IMR-90 (cell line): ENCODE results near the gene RBM41. TPM values are rescaled to one million over a fixed set of nuclear protein-coding genes. Genes with fewer than 3 reads are reported as not detected.

Source experiments
- ATAC-seq: fragments of 200-7000 bp; cut with Tn5 transposase; 2 replicates; pipeline ENCODE4 v1.9.1; 2020; ENCODE audit warnings: low read depth, mild to moderate bottlenecking, moderate library complexity
- BruUV-seq: library from RNA; stranded (reverse); fragments of 400-500 nt; replicated peaks from 2 replicates; lab custom pipeline; 2021; lab: Mats Ljungman, UMichigan
- CTCF ChIA-PET: fragments of 300-600 bp; formaldehyde crosslinking; extraction: SDS; loops from one replicate; lab custom pipeline; 2021; ENCODE audit warnings: antibody characterized with exemption; lab: Yijun Ruan, JAX
- POLR2A ChIA-PET: fragments of 300-600 bp; sonication (Branson Sonifier 250); formaldehyde crosslinking; loops from one replicate; lab custom pipeline; 2022; ENCODE audit warnings: antibody characterized with exemption; ENCODE audit not compliant: unreplicated experiment; lab: Charles Lee
- DNase-seq: peaks from one replicate; pipeline ENCODE4 v3.0.0; 2013
- H2AFZ ChIP-seq: replicated peaks from 2 replicates; pipeline ENCODE3; 2013; ENCODE audit warnings: low read length, mild to moderate bottlenecking; ENCODE audit not compliant: poor library complexity
- H2AK5ac ChIP-seq: 2 replicates; pipeline ENCODE4 v1.6.1; 2013; ENCODE audit warnings: low read depth, low read length, inconsistent platforms
- H2AK9ac ChIP-seq: replicated peaks from 2 replicates; pipeline ENCODE3; 2013; ENCODE audit warnings: mild to moderate bottlenecking, low read depth, low read length, moderate library complexity; ENCODE audit not compliant: poor library complexity
- H2BK120ac ChIP-seq: 2 replicates; pipeline ENCODE4 v1.6.1; 2013; ENCODE audit warnings: low read depth, low read length, inconsistent platforms
- H2BK15ac ChIP-seq: 3 replicates; pipeline ENCODE4 v1.6.1; 2013; ENCODE audit warnings: low read depth, low read length, inconsistent platforms
- H2BK20ac ChIP-seq: 2 replicates; pipeline ENCODE4 v1.6.1; 2013; ENCODE audit warnings: low read depth, mild to moderate bottlenecking, inconsistent platforms, low read length, moderate library complexity
- H2BK5ac ChIP-seq: 2 replicates; pipeline ENCODE4 v1.6.1; 2013; ENCODE audit warnings: mild to moderate bottlenecking, low read depth, low read length, inconsistent platforms; ENCODE audit not compliant: poor library complexity, severe bottlenecking
- H3K14ac ChIP-seq: replicated peaks from 2 replicates; pipeline ENCODE4 v1.6.1; 2013; ENCODE audit warnings: low read depth, low read length, inconsistent platforms
- H3K18ac ChIP-seq: 2 replicates; pipeline ENCODE4 v1.6.1; 2013; ENCODE audit warnings: low read depth, low read length, control low read depth
- H3K23ac ChIP-seq: 2 replicates; pipeline ENCODE4 v1.6.1; 2013; ENCODE audit warnings: low read depth, low read length, inconsistent platforms
- H3K27ac ChIP-seq: 2 replicates; pipeline ENCODE4 v1.5.1; 2013; ENCODE audit warnings: mild to moderate bottlenecking, control low read depth, low read length; ENCODE audit not compliant: insufficient read depth
- H3K27me3 ChIP-seq: 2 replicates; pipeline ENCODE4 v1.6.1; 2013; ENCODE audit warnings: low read length; ENCODE audit not compliant: control insufficient read depth, insufficient read depth
- H3K36me3 ChIP-seq: 2 replicates; pipeline ENCODE4 v1.6.1; 2013; ENCODE audit warnings: low read length, mixed read lengths; ENCODE audit not compliant: control insufficient read depth, insufficient read depth
- H3K4ac ChIP-seq: 2 replicates; pipeline ENCODE4 v1.6.1; 2013; ENCODE audit warnings: low read depth, low read length, inconsistent platforms
- H3K4me1 ChIP-seq: 2 replicates; pipeline ENCODE4 v1.6.1; 2013; ENCODE audit warnings: low read length, mixed read lengths; ENCODE audit not compliant: control insufficient read depth, insufficient read depth
- H3K4me2 ChIP-seq: 2 replicates; pipeline ENCODE4 v1.6.1; 2013; ENCODE audit warnings: low read depth, mild to moderate bottlenecking, control low read depth, low read length, moderate library complexity
- H3K4me3 ChIP-seq: 2 replicates; pipeline ENCODE4 v1.5.1; 2013; ENCODE audit warnings: low read depth, mild to moderate bottlenecking, control low read depth, low read length, moderate library complexity; ENCODE audit not compliant: insufficient read depth
- H3K56ac ChIP-seq: 2 replicates; pipeline ENCODE4 v1.6.1; 2013; ENCODE audit warnings: low read length, inconsistent platforms; ENCODE audit not compliant: insufficient read depth; ENCODE audit errors: extremely low read depth
- H3K79me1 ChIP-seq, 2 experiments: 2 replicates each; pipeline ENCODE4 v1.6.1; 2013; ENCODE audit warnings: low read length in 2 of 2, inconsistent platforms in 1 of 2, low read depth in 1 of 2
- H3K9ac ChIP-seq: 2 replicates; pipeline ENCODE4 v1.6.1; 2013; ENCODE audit warnings: low read depth, low read length, control low read depth
- H3K9me1 ChIP-seq: 2 replicates; pipeline ENCODE4 v1.6.1; 2013; ENCODE audit warnings: low read length, inconsistent platforms; ENCODE audit not compliant: insufficient read depth
- H3K9me3 ChIP-seq: 2 replicates; pipeline ENCODE4 v1.6.1; 2013; ENCODE audit warnings: low read length; ENCODE audit not compliant: control insufficient read depth, insufficient read depth
- H4K20me1 ChIP-seq: 2 replicates; pipeline ENCODE4 v1.6.1; 2013; ENCODE audit warnings: low read length, inconsistent platforms; ENCODE audit not compliant: insufficient read depth
- H4K5ac ChIP-seq: 2 replicates; pipeline ENCODE4 v1.6.1; 2013; ENCODE audit warnings: mild to moderate bottlenecking, low read depth, low read length, control low read depth
- H4K8ac ChIP-seq, 2 experiments: 2 replicates each; pipeline ENCODE4 v1.6.1; 2013; ENCODE audit warnings: low read depth in 2 of 2, low read length in 2 of 2, control low read depth in 1 of 2, inconsistent platforms in 1 of 2
- H4K91ac ChIP-seq: 2 replicates; pipeline ENCODE4 v1.6.1; 2013; ENCODE audit warnings: low read depth, low read length, inconsistent platforms; ENCODE audit not compliant: insufficient read depth
- NFE2L2 ChIP-seq: fragments of 150-350 bp; IDR thresholded peaks from 2 replicates; pipeline ENCODE4 v1.6.1; 2016; ENCODE audit warnings: low read depth, mild to moderate bottlenecking, low read length
- WGBS, 2 experiments: methylation state at CpG; one replicate each; pipeline versions ENCODE4 v1.1.5 to v1.1.7; 2013; ENCODE audit warnings: missing lambda C conversion rate in 2 of 2; ENCODE audit not compliant: insufficient read length in 1 of 2; ENCODE audit errors: extremely low coverage in 2 of 2; 5-methylcytosine and 5-hydroxymethylcytosine counted together
- dilution Hi-C: fragments of 300-500 bp; cut with HindIII; formaldehyde crosslinking; loops from one replicate; pipeline ENCODE4 v1.14.3; 2018; ENCODE audit warnings: low sequenced_read_pairs; ENCODE audit not compliant: unreplicated experiment
- in situ Hi-C: fragments of 300-500 bp; cut with MboI; formaldehyde crosslinking; loops from 3 replicates; pipeline ENCODE4 v1.14.3; 2019; ENCODE audit warnings: low sequenced_read_pairs, inconsistent platforms, mixed read lengths
- intact Hi-C: fragments of 100-400 bp; cut with micrococcal nuclease; formaldehyde crosslinking; loops from 2 replicates; pipeline ENCODE4 v1.10.0; 2022
- polyA plus RNA-seq, 3 experiments: library from polyadenylated mRNA; depleted of rRNA; stranded (reverse); fragments of >200 nt; gene quantifications; 2 replicates each; pipeline ENCODE4 v1.2.3, GENCODE V29; 2012; ENCODE audit warnings: low replicate concordance in 1 of 3
- total RNA-seq: library from RNA; depleted of rRNA; stranded (reverse); fragments of >200 nt; gene quantifications from 2 replicates; pipeline ENCODE4 v1.2.3, GENCODE V29; 2012

Gene RBM41
- total and polyA plus RNA-seq, 2 of the 4 experiments (the other 2 are of a cell fraction), result 3.9 to 8.6 TPM

DNA sequence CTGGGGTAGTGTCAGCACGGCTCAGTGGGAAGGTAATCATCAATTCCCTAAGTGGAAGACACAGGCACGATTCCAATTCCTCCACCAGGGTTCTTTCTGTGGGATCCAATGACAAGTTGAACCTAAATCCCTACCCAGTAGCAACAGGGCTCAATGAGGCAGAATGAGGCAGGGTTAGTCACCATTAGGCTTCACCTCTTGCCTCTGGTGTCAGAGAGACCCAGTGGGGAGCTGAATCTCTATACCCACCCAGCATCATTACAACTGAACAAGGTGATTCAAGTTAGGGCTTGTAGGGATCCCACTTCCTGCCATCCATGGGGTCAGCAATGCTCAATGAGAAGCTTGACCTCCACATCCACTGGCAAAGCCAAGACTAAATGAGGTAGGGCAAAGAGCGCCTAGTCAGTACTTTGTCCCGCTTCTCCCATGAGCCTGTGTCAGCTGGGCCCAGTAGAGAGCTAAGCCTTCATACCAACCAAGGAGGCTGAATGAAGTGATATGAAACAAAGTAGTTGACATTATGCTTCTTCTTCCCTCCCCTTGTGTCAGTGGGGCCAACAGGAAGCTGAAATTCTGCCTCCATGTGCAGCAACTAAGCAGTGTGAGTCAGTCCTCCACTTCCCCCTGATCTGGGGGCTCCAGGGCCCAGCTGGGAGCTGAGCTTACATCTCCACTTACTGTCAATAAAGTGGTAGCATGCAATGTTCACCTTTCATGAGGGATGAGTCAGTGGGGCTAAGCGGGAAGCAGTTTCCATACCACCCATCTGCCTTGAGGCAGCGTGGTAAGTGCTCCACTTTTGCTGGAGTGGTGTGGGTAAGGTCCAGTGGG lies 36.4 kb upstream of the RBM41 start:
- WGBS, 2 experiments, result no CpG with 5 or more reads among the region's 6 CpGs
- no peak overlapping the region for H4K8ac ChIP-seq
- ChIA-PET POLR2A (no interaction called here), CTCF (no interaction called here)
- H3K14ac ChIP-seq, result no peak overlapping the region
- no peak overlapping the region for H3K4me2 ChIP-seq
- H3K56ac ChIP-seq, result no peak overlapping the region
- H2BK120ac ChIP-seq, result no peak overlapping the region
- no peak for ATAC-seq
- no peaks in the 10 kb centered on the region for H3K4me1 ChIP-seq
- peak overlapping the region; percentile 61 for H2AFZ ChIP-seq
- no peaks in the 10 kb centered on the region for H4K20me1 ChIP-seq
- H3K9me1 ChIP-seq, result no peaks in the 10 kb centered on the region
- no peak overlapping the region for H3K4ac ChIP-seq
- no peaks in the 10 kb centered on the region for H3K79me1 ChIP-seq
- no peak overlapping the region for H2BK15ac ChIP-seq
- no peak for TF ChIP-seq NFE2L2
- intact Hi-C loops, result no loop called here
- in situ Hi-C loops, result no loop called here
- no peak overlapping the region for H3K27ac ChIP-seq
- no peak overlapping the region for H3K18ac ChIP-seq
- H3K4me3 ChIP-seq, result no peak overlapping the region
- no peak overlapping the region for H3K23ac ChIP-seq
- no peaks in the 10 kb centered on the region for H3K36me3 ChIP-seq
- DNase-seq, result peak; percentile 9
- H4K91ac ChIP-seq, result no peak overlapping the region
- no peak overlapping the region for H3K9ac ChIP-seq
- dilution Hi-C loops, result no loop called here
- H2AK5ac ChIP-seq, result no peak overlapping the region
- no peaks in the 10 kb centered on the region for H3K9me3 ChIP-seq
- peaks cover 2% of the 10 kb centered on the region; the same call in 1 of the 2 replicates for H3K27me3 ChIP-seq
- no peak overlapping the region for H2BK20ac ChIP-seq
- no TSS peak for BruUV-seq
- H2BK5ac ChIP-seq, result no peak overlapping the region
- no peak overlapping the region for H4K5ac ChIP-seq
- no peak overlapping the region for H2AK9ac ChIP-seq
